H1 (cell line): ENCODE measurements around the gene LOXHD1. TPM values are rescaled to one million over a fixed set of nuclear protein-coding genes. Genes with fewer than 3 reads are reported as not detected.

Experiments
- CTCF ChIA-PET: fragments of 300-600 bp; sonication (Branson Sonifier 250); formaldehyde crosslinking; loops from one replicate; lab custom pipeline; 2021; ENCODE audit not compliant: partially characterized antibody; lab: Charles Lee
- POLR2A ChIA-PET: fragments of 300-600 bp; sonication (Branson Sonifier 250); formaldehyde crosslinking; loops from one replicate; lab custom pipeline; 2021; ENCODE audit warnings: inconsistent platforms; ENCODE audit not compliant: partially characterized antibody; lab: Charles Lee
- DNase-seq, 2 experiments: peaks; one replicate each; pipeline versions ENCODE4 v3.0.0 to v3.0.0-alpha.2; 2010 to 2022; ENCODE audit warnings: low spot score in 2 of 2, low read depth in 1 of 2, mixed read lengths in 1 of 2
- FAIRE-seq: peaks from 2 replicates; lab custom pipeline; 2011; peaks lifted over from hg19 to GRCh38; lab: Jason Lieb, UNC
- H2AFZ ChIP-seq: 2 replicates; pipeline ENCODE4 v1.8.1; 2012; ENCODE audit warnings: low read length, inconsistent platforms
- H2AK5ac ChIP-seq: 2 replicates; pipeline ENCODE4 v1.6.1; 2013; ENCODE audit warnings: low read depth, low read length
- H2BK120ac ChIP-seq: replicated peaks from 2 replicates; pipeline ENCODE3; 2013; ENCODE audit warnings: low read depth, low read length, inconsistent platforms
- H2BK12ac ChIP-seq: 2 replicates; pipeline ENCODE4 v1.6.1; 2013; ENCODE audit warnings: low read depth, low read length
- H2BK15ac ChIP-seq: 2 replicates; pipeline ENCODE4 v1.6.1; 2013; ENCODE audit warnings: low read length
- H2BK20ac ChIP-seq: 2 replicates; pipeline ENCODE4 v1.6.1; 2013; ENCODE audit warnings: low read length
- H2BK5ac ChIP-seq: 2 replicates; pipeline ENCODE4 v1.6.1; 2013; ENCODE audit warnings: low read depth, low read length
- H3K14ac ChIP-seq: 2 replicates; pipeline ENCODE4 v1.6.1; 2013; ENCODE audit warnings: inconsistent platforms; ENCODE audit not compliant: insufficient read length
- H3K18ac ChIP-seq: 2 replicates; pipeline ENCODE4 v1.6.1; 2013; ENCODE audit warnings: low read length; ENCODE audit errors: extremely low read depth
- H3K23ac ChIP-seq: 2 replicates; pipeline ENCODE4 v1.6.1; 2013; ENCODE audit warnings: inconsistent platforms; ENCODE audit not compliant: insufficient read length
- H3K23me2 ChIP-seq: 2 replicates; pipeline ENCODE4 v1.6.1; 2013; ENCODE audit warnings: low read depth, low read length
- H3K27ac ChIP-seq: 2 replicates; pipeline ENCODE4 v1.6.1; 2011; ENCODE audit warnings: low read depth, low read length, inconsistent platforms
- H3K27me3 ChIP-seq, 4 experiments: replicated peaks in 1 of 4; 1 replicate in 1 of 4; 2 replicates in 3 of 4; pipeline versions ENCODE4 v1.6.1 to v1.8.1; 2011 to 2013; ENCODE audit warnings: low read length in 3 of 4, mild to moderate bottlenecking in 3 of 4, inconsistent platforms in 2 of 4, mixed read lengths in 2 of 4, moderate library complexity in 1 of 4; ENCODE audit not compliant: control insufficient read depth in 3 of 4, insufficient read depth in 3 of 4; ENCODE audit errors: extremely low read depth in 1 of 4
- H3K36me3 ChIP-seq, 4 experiments: 2 replicates each; pipeline versions ENCODE4 v1.6.1 to v1.8.1; 2011 to 2013; ENCODE audit warnings: mild to moderate bottlenecking in 4 of 4, low read length in 3 of 4, moderate library complexity in 2 of 4, control low read depth in 1 of 4, inconsistent platforms in 1 of 4; ENCODE audit not compliant: insufficient read depth in 4 of 4, control insufficient read depth in 2 of 4
- H3K4ac ChIP-seq: replicated peaks from 2 replicates; pipeline ENCODE3; 2013; ENCODE audit warnings: low read length, low read depth, mixed read lengths, inconsistent platforms; ENCODE audit not compliant: insufficient read length
- H3K4me1 ChIP-seq, 4 experiments: replicated peaks in 1 of 4; 1 replicate in 1 of 4; 2 replicates in 3 of 4; pipeline versions ENCODE4 v1.6.1 to v1.8.1; 2011 to 2013; ENCODE audit warnings: low read length in 3 of 4, inconsistent platforms in 2 of 4, mixed read lengths in 1 of 4; ENCODE audit not compliant: insufficient read depth in 4 of 4, control insufficient read depth in 3 of 4
- H3K4me2 ChIP-seq, 2 experiments: 2 replicates each; pipeline versions ENCODE4 v1.6.1 to v1.8.1; 2011 to 2013; ENCODE audit warnings: low read depth in 2 of 2, low read length in 2 of 2, control low read depth in 1 of 2, inconsistent platforms in 1 of 2, mild to moderate bottlenecking in 1 of 2; ENCODE audit not compliant: insufficient read depth in 1 of 2
- H3K4me3 ChIP-seq, 4 experiments: fragments of 200-600, 300-600 bp in 1 of 4; sonication (generic), shearing (Covaris generic), sonication (Bioruptor Twin) in 1 of 4; 2 replicates each; pipeline versions ENCODE4 v1.5.1 to v1.8.1; 2011 to 2016; ENCODE audit warnings: low read length in 4 of 4, low read depth in 3 of 4, control low read depth in 2 of 4, inconsistent platforms in 2 of 4, mild to moderate bottlenecking in 2 of 4, mixed read lengths in 1 of 4, moderate library complexity in 1 of 4; ENCODE audit not compliant: insufficient read depth in 2 of 4; ENCODE audit errors: extremely low read depth in 1 of 4
- H3K56ac ChIP-seq: replicated peaks from 2 replicates; pipeline ENCODE3; 2013; ENCODE audit warnings: low read depth, mild to moderate bottlenecking, mixed read lengths, low read length, inconsistent platforms; ENCODE audit not compliant: insufficient read length
- H3K79me1 ChIP-seq: 2 replicates; pipeline ENCODE4 v1.6.1; 2013; ENCODE audit warnings: low read depth, low read length, control low read depth
- H3K79me2 ChIP-seq, 2 experiments: 2 replicates each; pipeline versions ENCODE4 v1.6.1 to v1.8.1; 2012 to 2013; ENCODE audit warnings: low read length in 2 of 2, mild to moderate bottlenecking in 2 of 2, inconsistent platforms in 1 of 2; ENCODE audit not compliant: insufficient read depth in 2 of 2, control insufficient read depth in 1 of 2
- H3K9ac ChIP-seq, 4 experiments: replicated peaks in 1 of 4; 1 replicate in 1 of 4; 2 replicates in 3 of 4; pipeline versions ENCODE4 v1.6.1 to v1.8.1; 2011 to 2013; ENCODE audit warnings: low read depth in 3 of 4, low read length in 3 of 4, control low read depth in 2 of 4, mild to moderate bottlenecking in 2 of 4, moderate library complexity in 2 of 4, inconsistent platforms in 1 of 4; ENCODE audit errors: extremely low read depth in 1 of 4
- H3K9me3 ChIP-seq, 2 experiments: 2 replicates each; pipeline versions ENCODE4 v1.6.1 to v1.8.1; 2012 to 2013; ENCODE audit warnings: mild to moderate bottlenecking in 2 of 2, moderate library complexity in 2 of 2, control low read depth in 1 of 2, inconsistent platforms in 1 of 2, low read depth in 1 of 2, low read length in 1 of 2, mixed read lengths in 1 of 2; ENCODE audit not compliant: insufficient read depth in 2 of 2
- H4K20me1 ChIP-seq, 2 experiments: replicated peaks in 1 of 2; 2 replicates each; pipeline versions ENCODE3 to v1.8.1; 2011 to 2013; ENCODE audit warnings: inconsistent platforms in 2 of 2, low read length in 2 of 2, mild to moderate bottlenecking in 1 of 2; ENCODE audit not compliant: insufficient read depth in 2 of 2, control insufficient read depth in 1 of 2
- H4K5ac ChIP-seq: 2 replicates; pipeline ENCODE4 v1.6.1; 2013; ENCODE audit warnings: low read length, low read depth, mixed read lengths, inconsistent platforms; ENCODE audit not compliant: insufficient read length
- H4K8ac ChIP-seq: 2 replicates; pipeline ENCODE4 v1.8.0; 2013; ENCODE audit warnings: mild to moderate bottlenecking, moderate library complexity, low read length, inconsistent platforms; ENCODE audit not compliant: insufficient read depth; ENCODE audit errors: extremely low read depth
- H4K91ac ChIP-seq: replicated peaks from 2 replicates; pipeline ENCODE3; 2013; ENCODE audit warnings: low read length, mixed read lengths, inconsistent platforms; ENCODE audit not compliant: insufficient read length
- BACH1 ChIP-seq: IDR thresholded peaks from 2 replicates; pipeline ENCODE4 v1.6.1; 2012; ENCODE audit warnings: low read length, improper control_type of control experiment
- HDAC6 ChIP-seq: IDR thresholded peaks from one replicate; pipeline ENCODE4 v1.7.1; 2012; ENCODE audit warnings: low read depth, mild to moderate bottlenecking, inconsistent platforms, low read length, moderate library complexity
- RAD21 ChIP-seq, 2 experiments: IDR thresholded peaks in 1 of 2; conservative IDR thresholded peaks in 1 of 2; 2 replicates each; pipeline ENCODE4 v1.6.1; 2011; ENCODE audit warnings: low read depth in 2 of 2, low read length in 2 of 2, improper control_type of control experiment in 1 of 2, inconsistent platforms in 1 of 2, mild to moderate bottlenecking in 1 of 2, moderate library complexity in 1 of 2
- RFX5 ChIP-seq: IDR thresholded peaks from 2 replicates; pipeline ENCODE4 v1.6.1; 2011; ENCODE audit warnings: low read depth, low read length, improper control_type of control experiment, borderline replicate concordance
- WGBS, 2 experiments: shearing (Covaris generic) in 1 of 2; methylation state at CpG; one replicate each; pipeline versions ENCODE4 v1.1.6 to v1.1.7; 2013 to 2015; ENCODE audit warnings: low lambda C conversion rate in 2 of 2, mixed read lengths in 2 of 2, inconsistent platforms in 1 of 2, low coverage in 1 of 2, missing lambda C conversion rate in 1 of 2; ENCODE audit not compliant: insufficient replicate concordance in 2 of 2, insufficient coverage in 1 of 2, insufficient read length in 1 of 2; ENCODE audit errors: extremely low coverage in 1 of 2, missing lambda C conversion rate in 1 of 2; 5-methylcytosine and 5-hydroxymethylcytosine counted together
- polyA plus RNA-seq, 7 experiments: library from polyadenylated mRNA; depleted of rRNA in 3 of 7; stranded (reverse) in 5 of 7; unstranded in 2 of 7; fragments of >200 nt in 5 of 7; fragments of 200-250 nt in 2 of 7; gene quantifications; 1 replicate in 5 of 7; 2 replicates in 1 of 7; 4 replicates in 1 of 7; pipeline versions ENCODE4 v1.2.1 to v1.2.3, GENCODE V29; 2011 to 2013; ENCODE audit warnings: missing spikeins in 2 of 7, mixed read lengths in 2 of 7
- total RNA-seq: library from RNA; stranded (reverse); fragmentation: NEBNext Ultra II Directional; extraction: Animal tissue kit (Norgen Biotek cat#: 25700); gene quantifications from 2 replicates; pipeline ENCODE4 v1.2.1, GENCODE V29; 2021
- TF ChIP-seq, protein P1 (sequence below), 3 experiments: IDR thresholded peaks; 1 replicate in 2 of 3; 2 replicates in 1 of 3; pipeline versions ENCODE4 v1.5.1 to v1.6.1; 2011; ENCODE audit warnings: low read length in 3 of 3, mild to moderate bottlenecking in 3 of 3, inconsistent platforms in 2 of 3, low read depth in 1 of 3, moderate library complexity in 1 of 3; ENCODE audit not compliant: insufficient read depth in 1 of 3; ENCODE audit errors: control extremely low read depth in 1 of 3

LOXHD1 gene
- total and polyA plus RNA-seq, 2 of the 8 experiments (the other 6 are each of a cell fraction or from before 2014, with no cell fraction given) = 0.02 TPM; not detected in 1

DNA sequence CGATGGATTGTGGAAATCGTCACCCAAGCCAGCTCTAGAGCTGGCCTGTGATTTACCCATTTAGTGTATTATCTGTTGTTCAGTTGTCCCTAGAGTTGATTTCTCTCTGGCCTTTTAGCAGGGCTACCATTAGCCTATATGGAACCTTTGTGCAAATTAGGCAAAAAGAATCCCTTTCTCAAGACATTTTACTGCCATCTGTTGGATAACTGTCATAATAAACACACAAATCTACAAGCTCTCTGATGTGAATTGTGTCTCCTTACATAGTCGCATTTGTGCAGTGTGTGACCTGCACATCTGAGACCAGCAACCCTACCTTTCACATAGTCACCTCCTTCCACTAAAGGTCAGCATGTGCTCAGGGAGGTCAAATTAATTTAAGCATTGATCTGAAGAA lies 34.0 kb downstream of the LOXHD1 start:
- H3K36me3 ChIP-seq = no peaks in the 10 kb centered on the region
- CTCF ChIA-PET = interaction anchor here (0.6 to 5.6 kb wide), 17 partner anchors 12 to 345 kb away, joined by 3 to 64 read pairs (median 4); partner anchors contain the start of gene LOXHD1
- H3K23ac ChIP-seq = no peak overlapping the region
- H3K27ac ChIP-seq = no peak overlapping the region
- no peaks in the 10 kb centered on the region for H3K79me2 ChIP-seq
- no peak overlapping the region for H3K14ac ChIP-seq
- peaks cover 0 to 3% (median 0%) of the 10 kb centered on the region in 4 experiments; a peak in 1 of 7 replicates for H3K4me1 ChIP-seq
- 86% methylated on average over 3 of the region's 3 CpGs; no CpG with 5 or more reads in 1 of the 2 experiments for WGBS, 2 experiments
- H4K20me1 ChIP-seq = no peaks in the 10 kb centered on the region
- TF ChIP-seq HDAC6 (no peak), BACH1 (no peak), RAD21 (IDR thresholded peaks at IDR 0.05 in 1 of 2, conservative IDR thresholded peaks at IDR 0.05 in 1 of 2; ENCODE audit: low read depth in 2 of 2, low read length in 2 of 2) (peak; percentile 41 to 47), RFX5 (no peak)
- TF ChIP-seq, protein P1, sequence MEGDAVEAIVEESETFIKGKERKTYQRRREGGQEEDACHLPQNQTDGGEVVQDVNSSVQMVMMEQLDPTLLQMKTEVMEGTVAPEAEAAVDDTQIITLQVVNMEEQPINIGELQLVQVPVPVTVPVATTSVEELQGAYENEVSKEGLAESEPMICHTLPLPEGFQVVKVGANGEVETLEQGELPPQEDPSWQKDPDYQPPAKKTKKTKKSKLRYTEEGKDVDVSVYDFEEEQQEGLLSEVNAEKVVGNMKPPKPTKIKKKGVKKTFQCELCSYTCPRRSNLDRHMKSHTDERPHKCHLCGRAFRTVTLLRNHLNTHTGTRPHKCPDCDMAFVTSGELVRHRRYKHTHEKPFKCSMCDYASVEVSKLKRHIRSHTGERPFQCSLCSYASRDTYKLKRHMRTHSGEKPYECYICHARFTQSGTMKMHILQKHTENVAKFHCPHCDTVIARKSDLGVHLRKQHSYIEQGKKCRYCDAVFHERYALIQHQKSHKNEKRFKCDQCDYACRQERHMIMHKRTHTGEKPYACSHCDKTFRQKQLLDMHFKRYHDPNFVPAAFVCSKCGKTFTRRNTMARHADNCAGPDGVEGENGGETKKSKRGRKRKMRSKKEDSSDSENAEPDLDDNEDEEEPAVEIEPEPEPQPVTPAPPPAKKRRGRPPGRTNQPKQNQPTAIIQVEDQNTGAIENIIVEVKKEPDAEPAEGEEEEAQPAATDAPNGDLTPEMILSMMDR (IDR thresholded peaks at IDR 0.05; ENCODE audit: control extremely low read depth in 1 of 3, insufficient read depth in 1 of 3, low read depth in 1 of 3, low read length in 3 of 3) = peak in 2 of 3 experiments; percentile 4 to 19; a peak in 2 of 4 replicates
- no peaks in the 10 kb centered on the region for H3K23me2 ChIP-seq
- FAIRE-seq (peak; percentile 45), DNase-seq (no peak)
- no peak overlapping the region for H2BK12ac ChIP-seq
- H3K4me2 ChIP-seq = no peak overlapping the region
- H4K8ac ChIP-seq = no peak overlapping the region
- no peak overlapping the region for H3K18ac ChIP-seq
- H4K5ac ChIP-seq = no peak overlapping the region
- H3K27me3 ChIP-seq = no peaks in the 10 kb centered on the region
- H3K56ac ChIP-seq = no peak overlapping the region
- H3K9ac ChIP-seq = no peak overlapping the region
- H3K9me3 ChIP-seq = no peaks in the 10 kb centered on the region
- H3K4ac ChIP-seq = no peak overlapping the region
- H3K79me1 ChIP-seq = no peaks in the 10 kb centered on the region
- H2BK20ac ChIP-seq = no peak overlapping the region
- H2BK120ac ChIP-seq = no peak overlapping the region
- H2AFZ ChIP-seq = no peak overlapping the region
- H2AK5ac ChIP-seq = no peak overlapping the region
- H2BK15ac ChIP-seq = no peak overlapping the region
- no peak overlapping the region for H3K4me3 ChIP-seq
- H2BK5ac ChIP-seq = peak overlapping the region; percentile 20; the same call in 1 of the 2 replicates
- no peak overlapping the region for H4K91ac ChIP-seq
- POLR2A ChIA-PET = interaction anchor here (0.7 kb wide), 1 partner anchor 450 kb away, joined by 3 read pairs; a partner anchor contains a TSS
